ENCODE data around the gene COPB1.

Gene COPB1

DNA sequence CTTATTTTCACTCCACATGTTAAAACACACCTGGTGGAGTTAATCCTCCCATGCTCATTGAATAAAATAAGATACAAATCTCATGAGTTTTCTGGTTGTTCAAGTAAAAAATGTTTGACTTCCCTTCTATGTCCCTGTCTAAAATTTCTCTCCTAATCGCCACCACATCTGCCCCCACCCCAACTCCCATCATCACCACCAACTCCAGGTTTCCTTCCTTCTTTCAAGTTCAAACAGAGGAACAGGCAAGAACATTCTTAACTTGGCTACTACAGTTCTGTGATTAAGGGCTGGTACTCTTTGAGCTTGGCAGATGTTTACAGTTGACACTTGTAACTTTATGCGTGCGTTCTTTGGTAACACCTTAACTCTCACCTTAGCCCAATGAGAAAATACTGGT is 29.7 kb upstream of the COPB1 start:
- no peaks in the 10 kb centered on the region for H3K9me3 ChIP-seq (ENCODE audit: insufficient read depth, low read length, severe bottlenecking)
- no peaks in the 10 kb centered on the region for H3K27me3 ChIP-seq (ENCODE audit: insufficient read depth, low read length, poor library complexity)
- H3K9ac ChIP-seq (ENCODE audit: low read depth, low read length) = no peak overlapping the region
- H3K4me3 ChIP-seq (ENCODE audit: low read depth in 1 of 2, low read length in 2 of 2) = no peak overlapping the region
- no peaks in the 10 kb centered on the region for H3K79me2 ChIP-seq (ENCODE audit: insufficient read depth, low read length)
- H3K36me3 ChIP-seq (ENCODE audit: insufficient read depth, low read length) = no peaks in the 10 kb centered on the region
- H4K20me1 ChIP-seq (ENCODE audit: insufficient read depth, low read length) = no peaks in the 10 kb centered on the region
- no peaks in the 10 kb centered on the region for H3K4me1 ChIP-seq (ENCODE audit: insufficient read depth, low read length)
- no peak overlapping the region for H3K4me2 ChIP-seq (ENCODE audit: insufficient read depth, low read length)
- H3K27ac ChIP-seq (ENCODE audit: low read length) = no peak overlapping the region
- DNase-seq (no peak), ATAC-seq (ENCODE audit: insufficient read depth, low read depth) (no peak)
- TF ChIP-seq CTCF (IDR thresholded peaks at IDR 0.05; ENCODE audit: borderline replicate concordance, extremely low read depth, low read length, poor library complexity, severe bottlenecking) = no peak
- no peak for TF ChIP-seq EZH2 (IDR thresholded peaks at IDR 0.05; ENCODE audit: borderline replicate concordance, low read depth, low read length, severe bottlenecking)
- no peak overlapping the region for H2AFZ ChIP-seq (ENCODE audit: low read depth, low read length)

DNA sequence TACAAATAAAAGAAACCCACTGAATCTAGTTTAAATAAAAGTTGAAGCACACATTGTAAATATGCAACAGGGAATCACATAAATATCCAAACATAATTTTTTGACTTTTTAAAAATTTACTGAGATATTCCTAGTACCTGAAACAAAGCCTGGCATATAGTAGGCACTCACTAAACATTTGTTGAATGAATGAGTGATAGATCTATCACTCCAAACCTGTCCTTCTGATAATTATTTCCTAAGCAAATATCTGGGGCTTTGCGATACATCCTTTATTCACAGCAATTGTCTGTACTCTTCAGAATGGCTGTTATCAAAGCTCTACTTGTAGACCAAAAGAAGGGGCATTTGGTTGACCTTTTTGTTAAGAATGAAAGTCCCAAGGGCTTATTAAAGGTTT is 23.2 kb upstream of the COPB1 start:
- no peak for ATAC-seq (ENCODE audit: insufficient read depth, low read depth)
- Histone ChIP-seq H3K79me2 (ENCODE audit: insufficient read depth, low read length) (peaks cover 33% of the 10 kb centered on the region), H3K9ac (ENCODE audit: low read depth, low read length) (no peak overlapping the region), H3K4me1 (ENCODE audit: insufficient read depth, low read length) (peaks cover 30% of the 10 kb centered on the region), H3K36me3 (ENCODE audit: insufficient read depth, low read length) (peaks cover 14% of the 10 kb centered on the region), H3K4me2 (ENCODE audit: insufficient read depth, low read length) (no peak overlapping the region), H3K9me3 (ENCODE audit: insufficient read depth, low read length, severe bottlenecking) (no peaks in the 10 kb centered on the region), H3K4me3 (ENCODE audit: low read depth in 1 of 2, low read length in 2 of 2) (no peak overlapping the region), H4K20me1 (ENCODE audit: insufficient read depth, low read length) (peaks cover 3% of the 10 kb centered on the region; the same call in 1 of the 2 replicates), H3K27ac (ENCODE audit: low read length) (no peak overlapping the region), H2AFZ (ENCODE audit: low read depth, low read length) (no peak overlapping the region), H3K27me3 (ENCODE audit: insufficient read depth, low read length, poor library complexity) (no peaks in the 10 kb centered on the region)
- no peak for DNase-seq
- TF ChIP-seq EZH2 (IDR thresholded peaks at IDR 0.05; ENCODE audit: borderline replicate concordance, low read depth, low read length, severe bottlenecking) (no peak), CTCF (IDR thresholded peaks at IDR 0.05; ENCODE audit: borderline replicate concordance, extremely low read depth, low read length, poor library complexity, severe bottlenecking) (no peak)

GRCh38 chr11:14522245-14522644 is 22.6 kb upstream of the COPB1 start:
- H3K4me2 ChIP-seq (ENCODE audit: insufficient read depth, low read length) = no peak overlapping the region; the same call in 1 of the 2 replicates
- no peak for DNase-seq
- H3K36me3 ChIP-seq (ENCODE audit: insufficient read depth, low read length) = peaks cover 20% of the 10 kb centered on the region
- no peak for ATAC-seq (ENCODE audit: insufficient read depth, low read depth)
- H3K27ac ChIP-seq (ENCODE audit: low read length) = no peak overlapping the region
- no peak overlapping the region for H3K9ac ChIP-seq (ENCODE audit: low read depth, low read length)
- no peaks in the 10 kb centered on the region for H3K27me3 ChIP-seq (ENCODE audit: insufficient read depth, low read length, poor library complexity)
- H3K79me2 ChIP-seq (ENCODE audit: insufficient read depth, low read length) = peaks cover 39% of the 10 kb centered on the region
- H3K9me3 ChIP-seq (ENCODE audit: insufficient read depth, low read length, severe bottlenecking) = no peaks in the 10 kb centered on the region
- H3K4me3 ChIP-seq (ENCODE audit: low read depth in 1 of 2, low read length in 2 of 2) = no peak overlapping the region
- TF ChIP-seq EZH2 (IDR thresholded peaks at IDR 0.05; ENCODE audit: borderline replicate concordance, low read depth, low read length, severe bottlenecking) = no peak
- TF ChIP-seq CTCF (IDR thresholded peaks at IDR 0.05; ENCODE audit: borderline replicate concordance, extremely low read depth, low read length, poor library complexity, severe bottlenecking) = no peak
- peaks cover 33% of the 10 kb centered on the region for H3K4me1 ChIP-seq (ENCODE audit: insufficient read depth, low read length)
- no peak overlapping the region for H2AFZ ChIP-seq (ENCODE audit: low read depth, low read length)
- peaks cover 3% of the 10 kb centered on the region; the same call in 1 of the 2 replicates for H4K20me1 ChIP-seq (ENCODE audit: insufficient read depth, low read length)

DNA sequence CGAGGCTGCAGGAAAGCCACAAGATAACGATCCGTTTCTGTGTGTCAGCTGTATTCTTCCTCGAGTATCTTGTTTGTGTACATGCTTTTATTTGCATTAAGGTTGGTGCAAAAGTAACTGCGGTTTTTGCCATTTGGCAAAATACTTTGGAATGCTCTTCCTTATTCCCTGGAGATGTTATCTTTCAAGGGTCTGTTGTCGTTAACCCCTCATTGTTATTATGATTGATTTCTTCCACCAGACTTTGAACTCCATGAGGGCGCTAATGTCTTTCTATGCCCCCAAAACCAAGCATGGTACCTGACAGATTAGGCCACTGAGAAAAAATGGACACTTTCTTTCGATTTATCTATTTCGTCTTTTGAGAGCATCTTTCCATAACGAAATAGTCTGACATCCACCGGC is 21.1 kb upstream of the COPB1 start:
- Histone ChIP-seq H3K27me3 (ENCODE audit: insufficient read depth, low read length, poor library complexity) (no peaks in the 10 kb centered on the region), H3K4me2 (ENCODE audit: insufficient read depth, low read length) (peak overlapping the region; percentile 63), H3K4me3 (ENCODE audit: low read depth in 1 of 2, low read length in 2 of 2) (peak overlapping the region; percentile 83 to 88), H2AFZ (ENCODE audit: low read depth, low read length) (peak overlapping the region; percentile 69), H3K27ac (ENCODE audit: low read length) (peak overlapping the region; percentile 92), H3K9ac (ENCODE audit: low read depth, low read length) (peak overlapping the region; percentile 91), H3K36me3 (ENCODE audit: insufficient read depth, low read length) (peaks cover 33% of the 10 kb centered on the region), H4K20me1 (ENCODE audit: insufficient read depth, low read length) (peaks cover 3% of the 10 kb centered on the region; the same call in 1 of the 2 replicates), H3K4me1 (ENCODE audit: insufficient read depth, low read length) (peaks cover 36% of the 10 kb centered on the region), H3K9me3 (ENCODE audit: insufficient read depth, low read length, severe bottlenecking) (no peaks in the 10 kb centered on the region), H3K79me2 (ENCODE audit: insufficient read depth, low read length) (peaks cover 50% of the 10 kb centered on the region)
- DNase-seq (no peak), ATAC-seq (ENCODE audit: insufficient read depth, low read depth) (no peak)
- TF ChIP-seq EZH2 (IDR thresholded peaks at IDR 0.05; ENCODE audit: borderline replicate concordance, low read depth, low read length, severe bottlenecking) = no peak
- TF ChIP-seq CTCF (IDR thresholded peaks at IDR 0.05; ENCODE audit: borderline replicate concordance, extremely low read depth, low read length, poor library complexity, severe bottlenecking) = no peak

All from DND-41 (cell line).